Mesendoderm (in vitro differentiated cells): ENCODE data around the gene ANLN.

Experiments
- DNase-seq: peaks from one replicate; pipeline ENCODE4 v3.0.0; 2013
- H2AK5ac ChIP-seq: 2 replicates; pipeline ENCODE4 v1.6.1; 2013; ENCODE audit warnings: low read length, inconsistent platforms
- H2BK120ac ChIP-seq: 2 replicates; pipeline ENCODE4 v1.6.1; 2013; ENCODE audit warnings: low read depth, mild to moderate bottlenecking, low read length, moderate library complexity, mixed read lengths
- H2BK15ac ChIP-seq: replicated peaks from 2 replicates; pipeline ENCODE4 v1.6.1; 2013; ENCODE audit warnings: low read depth, mild to moderate bottlenecking, moderate library complexity
- H2BK5ac ChIP-seq: 2 replicates; pipeline ENCODE4 v1.6.1; 2013; ENCODE audit warnings: low read length, inconsistent platforms
- H3K18ac ChIP-seq: 2 replicates; pipeline ENCODE4 v1.6.1; 2013; ENCODE audit warnings: mild to moderate bottlenecking, low read length, mixed read lengths
- H3K23ac ChIP-seq: one replicate; pipeline ENCODE4 v1.6.1; 2013; ENCODE audit warnings: low read length
- H3K27ac ChIP-seq: 2 replicates; pipeline ENCODE4 v1.5.1; 2013; ENCODE audit warnings: low read depth, mild to moderate bottlenecking, inconsistent platforms, low read length, moderate library complexity
- H3K27me3 ChIP-seq: 2 replicates; pipeline ENCODE4 v1.6.1; 2013; ENCODE audit warnings: low read length, control low read depth, mild to moderate bottlenecking, inconsistent platforms; ENCODE audit not compliant: insufficient read depth, poor library complexity
- H3K36me3 ChIP-seq: 2 replicates; pipeline ENCODE4 v1.6.1; 2013; ENCODE audit warnings: low read length, inconsistent platforms; ENCODE audit not compliant: control insufficient read depth, insufficient read depth
- H3K4ac ChIP-seq: one replicate; pipeline ENCODE4 v1.6.1; 2013; ENCODE audit warnings: low read depth, mild to moderate bottlenecking, low read length, moderate library complexity
- H3K4me1 ChIP-seq: 2 replicates; pipeline ENCODE4 v1.6.1; 2013; ENCODE audit warnings: low read depth, low read length, inconsistent platforms; ENCODE audit not compliant: control insufficient read depth
- H3K4me2 ChIP-seq: 2 replicates; pipeline ENCODE4 v1.6.1; 2013; ENCODE audit warnings: low read length
- H3K4me3 ChIP-seq: 2 replicates; pipeline ENCODE4 v1.5.1; 2013; ENCODE audit warnings: mild to moderate bottlenecking, low read length
- H3K56ac ChIP-seq: one replicate; pipeline ENCODE4 v1.6.1; 2013; ENCODE audit warnings: low read length
- H3K79me1 ChIP-seq: 2 replicates; pipeline ENCODE4 v1.6.1; 2013; ENCODE audit warnings: low read length, inconsistent platforms
- H3K79me2 ChIP-seq: 2 replicates; pipeline ENCODE4 v1.6.1; 2013; ENCODE audit warnings: mild to moderate bottlenecking, low read length; ENCODE audit not compliant: control insufficient read depth, insufficient read depth
- H3K9ac ChIP-seq: 2 replicates; pipeline ENCODE4 v1.6.1; 2013; ENCODE audit warnings: low read length, inconsistent platforms
- H4K5ac ChIP-seq: one replicate; pipeline ENCODE4 v1.6.1; 2013; ENCODE audit warnings: low read length
- H4K8ac ChIP-seq: one replicate; pipeline ENCODE4 v1.6.1; 2013; ENCODE audit warnings: low read depth, mild to moderate bottlenecking, control low read depth, low read length, moderate library complexity
- WGBS: extraction: QIAGEN DNeasy Blood & Tissue Kit; methylation state at CpG from one replicate; pipeline ENCODE4 v1.1.7; 2013; ENCODE audit warnings: low lambda C conversion rate, missing lambda C conversion rate; ENCODE audit not compliant: insufficient coverage; ENCODE audit errors: extremely low coverage; 5-methylcytosine and 5-hydroxymethylcytosine counted together

ANLN gene

DNA sequence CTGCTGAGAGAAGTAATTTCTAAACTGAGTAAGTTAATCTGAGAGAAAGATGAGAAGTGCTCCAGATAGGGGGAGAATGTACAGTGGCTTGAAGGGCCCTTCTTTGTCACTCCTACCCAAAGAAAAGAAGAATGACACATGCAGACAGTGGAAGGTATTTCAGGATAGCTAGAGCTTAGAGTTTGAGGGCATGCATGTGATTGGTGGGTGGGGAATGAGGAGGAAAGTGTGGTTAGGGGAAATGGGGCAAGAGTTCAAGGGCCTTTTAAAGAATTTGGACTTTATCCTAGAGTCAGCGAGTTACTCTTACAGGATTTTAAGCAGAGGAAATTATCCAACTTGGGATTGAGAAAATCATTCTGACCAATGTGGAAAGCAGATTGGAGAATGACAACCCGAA is 50.0 kb downstream of the ANLN start:
- no CpG with 5 or more reads among the region's 2 CpGs for WGBS
- no peaks in the 10 kb centered on the region for H3K27me3 ChIP-seq
- no peak overlapping the region for H4K8ac ChIP-seq
- no peak overlapping the region for H2BK15ac ChIP-seq
- H3K79me1 ChIP-seq: no peaks in the 10 kb centered on the region
- no peak overlapping the region for H3K18ac ChIP-seq
- H3K4ac ChIP-seq: no peak overlapping the region
- no peaks in the 10 kb centered on the region for H3K4me1 ChIP-seq
- no peak overlapping the region for H4K5ac ChIP-seq
- no peaks in the 10 kb centered on the region for H3K79me2 ChIP-seq
- no peak overlapping the region for H3K4me3 ChIP-seq
- H2BK120ac ChIP-seq: no peak overlapping the region
- H3K36me3 ChIP-seq: peaks cover 2% of the 10 kb centered on the region
- no peak overlapping the region for H3K27ac ChIP-seq
- no peak overlapping the region for H3K56ac ChIP-seq
- no peak overlapping the region for H3K23ac ChIP-seq
- DNase-seq: no peak
- no peak overlapping the region for H3K4me2 ChIP-seq
- H2AK5ac ChIP-seq: no peak overlapping the region
- H3K9ac ChIP-seq: no peak overlapping the region
- no peak overlapping the region for H2BK5ac ChIP-seq

DNA sequence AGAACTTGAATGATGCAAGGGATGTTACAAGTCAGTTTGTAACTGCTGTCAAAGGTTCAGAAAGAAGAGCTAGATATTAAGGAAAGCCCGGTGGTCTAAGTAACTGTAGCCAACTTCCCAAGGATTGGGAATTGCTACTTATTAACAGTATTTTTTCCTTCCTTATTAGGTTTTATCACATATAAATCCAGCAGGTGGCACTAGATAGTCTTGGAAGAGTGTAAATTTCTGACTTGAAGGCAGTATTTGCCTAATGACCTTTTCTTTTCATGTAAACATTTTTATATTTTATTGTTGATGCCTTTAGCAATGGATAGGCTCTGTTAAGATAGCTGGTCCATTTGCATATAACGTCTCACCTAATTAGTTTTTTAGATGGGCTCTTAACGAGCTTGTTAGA is 51.2 kb downstream of the ANLN start:
- WGBS: no CpG with 5 or more reads among the region's 3 CpGs
- Histone ChIP-seq H4K5ac (no peak overlapping the region), H3K79me2 (no peaks in the 10 kb centered on the region), H3K79me1 (no peaks in the 10 kb centered on the region), H2BK15ac (no peak overlapping the region), H4K8ac (no peak overlapping the region), H3K56ac (no peak overlapping the region), H3K27me3 (no peaks in the 10 kb centered on the region), H3K23ac (no peak overlapping the region), H3K4me1 (no peaks in the 10 kb centered on the region), H2BK5ac (no peak overlapping the region), H3K18ac (no peak overlapping the region), H3K27ac (no peak overlapping the region), H2AK5ac (no peak overlapping the region), H3K4ac (no peak overlapping the region), H2BK120ac (no peak overlapping the region), H3K4me3 (no peak overlapping the region), H3K36me3 (peaks cover 2% of the 10 kb centered on the region), H3K9ac (no peak overlapping the region), H3K4me2 (no peak overlapping the region)
- DNase-seq: peak; percentile 31

DNA sequence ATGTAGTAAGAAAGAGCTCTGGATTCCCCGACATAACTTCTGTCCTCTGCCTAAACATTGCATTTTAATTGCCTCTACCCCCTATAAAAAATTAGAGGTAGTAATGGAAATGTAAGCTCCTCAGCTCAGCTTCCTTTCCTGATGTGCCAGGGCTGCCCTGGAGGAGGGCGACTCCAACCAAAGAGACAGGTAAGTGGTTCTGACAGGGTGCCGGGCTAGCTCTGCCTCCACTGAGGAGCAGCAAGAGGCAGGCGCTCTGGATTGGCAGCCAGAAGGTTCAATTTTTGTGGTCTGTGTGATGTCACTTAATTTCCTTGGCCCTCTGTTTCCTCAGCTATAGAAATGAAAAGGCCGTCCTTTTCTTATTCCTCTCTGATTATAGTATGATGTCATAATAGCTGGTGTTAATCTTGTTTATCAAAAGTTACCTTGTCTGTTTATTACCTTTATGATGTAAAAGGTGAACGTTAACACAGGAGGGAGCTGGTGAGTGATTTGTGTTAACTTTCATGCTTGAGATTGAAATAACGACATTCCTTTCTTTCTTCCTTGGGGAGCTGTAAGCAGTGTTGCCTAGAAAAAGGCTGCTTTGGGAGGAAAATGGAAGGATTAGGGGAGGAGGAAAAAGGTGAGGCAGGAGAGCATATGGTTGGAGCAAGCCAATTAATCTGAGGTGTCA is 51.8 kb downstream of the ANLN start:
- no peak overlapping the region for H3K27ac ChIP-seq
- H3K27me3 ChIP-seq: no peaks in the 10 kb centered on the region
- no peak overlapping the region for H3K4ac ChIP-seq
- no peak overlapping the region for H2BK15ac ChIP-seq
- H3K9ac ChIP-seq: no peak overlapping the region
- no peak overlapping the region for H4K5ac ChIP-seq
- no peak overlapping the region for H3K4me3 ChIP-seq
- no peak overlapping the region for H4K8ac ChIP-seq
- no peaks in the 10 kb centered on the region for H3K79me1 ChIP-seq
- H3K4me1 ChIP-seq: no peaks in the 10 kb centered on the region
- no peak overlapping the region for H3K23ac ChIP-seq
- no peak overlapping the region for H3K4me2 ChIP-seq
- peak; percentile 30 for DNase-seq
- no peak overlapping the region for H3K18ac ChIP-seq
- no peaks in the 10 kb centered on the region for H3K79me2 ChIP-seq
- H2BK120ac ChIP-seq: no peak overlapping the region
- no CpG with 5 or more reads among the region's 7 CpGs for WGBS
- no peak overlapping the region for H2AK5ac ChIP-seq
- H3K56ac ChIP-seq: no peak overlapping the region
- no peak overlapping the region for H2BK5ac ChIP-seq
- peaks cover 2% of the 10 kb centered on the region for H3K36me3 ChIP-seq

DNA sequence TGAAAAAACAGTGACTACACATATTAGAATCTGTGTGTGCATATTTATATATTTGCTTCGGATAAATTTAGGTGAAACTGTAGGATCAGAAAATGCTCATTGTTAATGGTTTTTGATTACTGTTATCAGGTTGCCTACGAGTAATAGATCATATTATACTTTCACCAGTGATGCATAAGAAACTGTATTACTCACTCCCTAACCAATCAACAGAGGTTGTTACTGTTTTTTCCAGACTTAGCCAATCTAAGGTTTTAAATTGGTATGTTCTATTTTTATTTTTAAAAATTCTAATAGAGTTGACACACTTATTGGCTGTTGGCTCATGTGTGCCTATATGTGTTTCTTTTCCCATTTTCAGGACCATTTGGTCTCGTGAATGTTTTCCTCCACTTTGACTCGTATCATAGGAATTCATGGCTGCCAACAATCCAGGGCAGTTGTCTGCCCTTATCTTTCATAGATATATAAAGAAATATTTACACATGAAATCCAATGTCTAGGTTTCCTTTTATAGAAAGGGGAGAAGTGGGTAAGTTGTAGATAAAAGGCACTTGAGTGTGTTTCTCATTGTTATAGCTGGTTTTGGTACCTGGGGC is 59.2 kb downstream of the ANLN start:
- no peak overlapping the region for H3K56ac ChIP-seq
- H3K27me3 ChIP-seq: no peaks in the 10 kb centered on the region
- H2BK15ac ChIP-seq: no peak overlapping the region
- H2BK120ac ChIP-seq: no peak overlapping the region
- peaks cover 3% of the 10 kb centered on the region for H3K36me3 ChIP-seq
- no peaks in the 10 kb centered on the region for H3K4me1 ChIP-seq
- no peak overlapping the region for H3K18ac ChIP-seq
- no peaks in the 10 kb centered on the region for H3K79me1 ChIP-seq
- no peaks in the 10 kb centered on the region for H3K79me2 ChIP-seq
- no peak overlapping the region for H4K5ac ChIP-seq
- no peak overlapping the region for H3K4ac ChIP-seq
- H3K23ac ChIP-seq: no peak overlapping the region
- no peak overlapping the region for H4K8ac ChIP-seq
- no peak overlapping the region for H3K4me2 ChIP-seq
- no peak overlapping the region for H2AK5ac ChIP-seq
- WGBS: no CpG with 5 or more reads among the region's 4 CpGs
- no peak overlapping the region for H2BK5ac ChIP-seq
- H3K9ac ChIP-seq: no peak overlapping the region
- H3K4me3 ChIP-seq: no peak overlapping the region
- H3K27ac ChIP-seq: no peak overlapping the region
- DNase-seq: no peak

DNA sequence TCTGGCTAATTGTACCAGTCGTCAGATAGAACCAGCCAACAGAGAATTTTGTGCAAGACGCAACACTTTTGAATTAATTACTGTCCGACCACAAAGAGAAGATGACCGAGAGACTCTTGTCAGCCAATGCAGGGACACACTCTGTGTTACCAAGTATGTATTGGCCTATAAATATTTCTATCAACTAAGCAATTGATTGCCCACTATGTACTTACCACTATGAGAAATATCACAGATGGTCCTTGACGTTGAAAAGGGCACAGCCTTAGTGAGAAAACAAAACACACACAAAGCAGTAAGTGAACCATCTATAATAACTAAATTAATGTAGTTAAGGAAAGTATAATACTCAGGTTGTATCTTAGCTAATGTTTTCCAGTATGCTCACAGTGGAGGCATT is 60.0 kb downstream of the ANLN start:
- no CpG with 5 or more reads among the region's 5 CpGs for WGBS
- H4K5ac ChIP-seq: no peak overlapping the region
- H3K4me3 ChIP-seq: no peak overlapping the region
- no peak overlapping the region for H2BK120ac ChIP-seq
- H3K9ac ChIP-seq: no peak overlapping the region
- no peaks in the 10 kb centered on the region for H3K79me1 ChIP-seq
- no peak overlapping the region for H2BK5ac ChIP-seq
- H3K18ac ChIP-seq: no peak overlapping the region
- H3K36me3 ChIP-seq: peaks cover 3% of the 10 kb centered on the region
- H2AK5ac ChIP-seq: no peak overlapping the region
- no peak overlapping the region for H4K8ac ChIP-seq
- no peaks in the 10 kb centered on the region for H3K79me2 ChIP-seq
- no peaks in the 10 kb centered on the region for H3K4me1 ChIP-seq
- no peaks in the 10 kb centered on the region for H3K27me3 ChIP-seq
- no peak overlapping the region for H3K4ac ChIP-seq
- H3K4me2 ChIP-seq: no peak overlapping the region
- H2BK15ac ChIP-seq: no peak overlapping the region
- no peak overlapping the region for H3K27ac ChIP-seq
- DNase-seq: no peak
- no peak overlapping the region for H3K23ac ChIP-seq
- no peak overlapping the region for H3K56ac ChIP-seq

DNA sequence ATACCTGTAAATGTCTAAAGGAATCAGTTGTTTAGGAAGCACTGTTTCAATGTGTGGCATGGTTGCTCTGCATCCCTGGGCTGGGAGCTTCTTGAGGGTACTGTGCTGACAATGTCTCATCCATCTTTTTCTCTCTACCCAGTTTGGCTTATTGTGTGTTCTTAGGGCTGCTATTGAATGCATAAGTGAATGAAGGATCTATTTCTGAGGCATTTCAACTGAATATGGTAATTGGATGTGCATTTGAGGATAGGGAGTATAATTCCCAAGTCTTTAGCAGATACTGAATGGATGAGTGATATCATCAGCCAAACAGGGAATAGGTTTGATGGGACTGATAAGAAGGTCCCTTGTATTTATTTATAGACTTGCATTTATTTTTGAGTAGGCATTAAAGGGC is 64.1 kb downstream of the ANLN start:
- Histone ChIP-seq H3K79me2 (no peaks in the 10 kb centered on the region), H2AK5ac (no peak overlapping the region), H3K27ac (no peak overlapping the region), H3K4me2 (no peak overlapping the region), H3K4me1 (peaks cover under 1% of the 10 kb centered on the region), H4K5ac (no peak overlapping the region), H3K9ac (no peak overlapping the region), H3K79me1 (no peaks in the 10 kb centered on the region), H3K36me3 (peaks cover 3% of the 10 kb centered on the region), H2BK120ac (no peak overlapping the region), H3K4ac (no peak overlapping the region), H3K56ac (no peak overlapping the region), H2BK5ac (no peak overlapping the region), H4K8ac (no peak overlapping the region), H2BK15ac (no peak overlapping the region), H3K18ac (no peak overlapping the region), H3K23ac (no peak overlapping the region), H3K27me3 (no peaks in the 10 kb centered on the region), H3K4me3 (no peak overlapping the region)
- no peak for DNase-seq
